Activated T-cell treated with anti-CD3 and anti-CD28 coated beads, Interleukin-2, amount 50 U/mL, for 72 hours (primary cell): ENCODE results near the gene THAP4. TPM values are rescaled to one million over a fixed set of nuclear protein-coding genes. Genes with fewer than 3 reads are reported as not detected.

ENCODE experiments used
- ATAC-seq, 2 donors: fragments of 150-1000 bp; cut with Tn5 transposase; replicated peaks in 1 of 2; 2 replicates each; pipeline ENCODE4 v1.10.0; 2021; ENCODE audit warnings: moderate library complexity in 2 of 2, mild to moderate bottlenecking in 1 of 2
- DNase-seq, 2 donors: peaks; one replicate each; pipeline ENCODE4 v3.0.0; 2021 to 2022; ENCODE audit warnings: mixed read lengths in 1 of 2
- H3K27ac Mint-ChIP-seq: one replicate; pipeline ENCODE4 v1.8.0; 2022; ENCODE audit warnings: mild to moderate bottlenecking, moderate library complexity, mixed read lengths
- H3K27me3 Mint-ChIP-seq: one replicate; pipeline ENCODE4 v1.8.0; 2022; ENCODE audit warnings: low read depth, mixed read lengths
- H3K36me3 Mint-ChIP-seq, 2 donors: one replicate each; pipeline ENCODE4 v1.8.0; 2022; ENCODE audit warnings: mixed read lengths in 2 of 2, mild to moderate bottlenecking in 1 of 2; ENCODE audit not compliant: insufficient read depth in 2 of 2
- H3K4me1 Mint-ChIP-seq: one replicate; pipeline ENCODE4 v1.8.0; 2022; ENCODE audit warnings: low read depth, mixed read lengths
- H3K4me3 Mint-ChIP-seq, 2 donors: one replicate each; pipeline ENCODE4 v1.8.0; 2022; ENCODE audit warnings: mild to moderate bottlenecking in 2 of 2, mixed read lengths in 2 of 2, moderate library complexity in 2 of 2
- H3K9me3 Mint-ChIP-seq, 2 donors: one replicate each; pipeline ENCODE4 v1.8.0; 2022; ENCODE audit warnings: mixed read lengths in 2 of 2
- total RNA-seq, 2 donors: library from RNA; stranded (reverse); gene quantifications; one replicate each; pipeline ENCODE4 v1.2.3, GENCODE V29; 2022

Gene THAP4
- total RNA-seq, 2 donors from 2014 or later: 41.8 to 50.9 TPM

DNA sequence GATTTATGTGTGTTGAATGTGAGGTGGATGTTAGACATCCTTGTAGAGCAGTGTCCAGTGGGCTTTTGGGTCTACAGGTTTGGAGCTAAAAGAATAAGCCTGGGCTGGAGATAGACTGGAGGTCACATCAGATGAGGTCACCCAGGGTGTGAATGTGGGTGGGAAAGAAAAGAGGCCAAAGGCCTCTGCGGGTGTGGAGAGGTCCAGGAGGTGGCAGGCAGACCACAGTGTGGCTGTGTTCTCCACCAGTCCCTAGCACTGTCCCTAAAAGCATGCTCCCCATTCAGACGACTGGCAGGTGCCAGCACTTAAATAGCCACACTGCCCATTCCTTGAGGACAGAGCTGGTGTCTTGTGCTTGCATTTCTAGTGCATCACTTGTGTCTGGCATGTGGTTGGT, 4.7 kb upstream of the THAP4 start:
- DNase-seq (no peak), ATAC-seq (no peak)
- Mint-ChIP-seq H3K36me3 (peaks cover 10 to 11% of the 10 kb centered on the region in 2 donors), H3K27ac (no peak overlapping the region), H3K27me3 (no peaks in the 10 kb centered on the region), H3K4me1 (peaks cover 53% of the 10 kb centered on the region), H3K4me3 (no peak overlapping the region), H3K9me3 (no peaks in the 10 kb centered on the region)

DNA sequence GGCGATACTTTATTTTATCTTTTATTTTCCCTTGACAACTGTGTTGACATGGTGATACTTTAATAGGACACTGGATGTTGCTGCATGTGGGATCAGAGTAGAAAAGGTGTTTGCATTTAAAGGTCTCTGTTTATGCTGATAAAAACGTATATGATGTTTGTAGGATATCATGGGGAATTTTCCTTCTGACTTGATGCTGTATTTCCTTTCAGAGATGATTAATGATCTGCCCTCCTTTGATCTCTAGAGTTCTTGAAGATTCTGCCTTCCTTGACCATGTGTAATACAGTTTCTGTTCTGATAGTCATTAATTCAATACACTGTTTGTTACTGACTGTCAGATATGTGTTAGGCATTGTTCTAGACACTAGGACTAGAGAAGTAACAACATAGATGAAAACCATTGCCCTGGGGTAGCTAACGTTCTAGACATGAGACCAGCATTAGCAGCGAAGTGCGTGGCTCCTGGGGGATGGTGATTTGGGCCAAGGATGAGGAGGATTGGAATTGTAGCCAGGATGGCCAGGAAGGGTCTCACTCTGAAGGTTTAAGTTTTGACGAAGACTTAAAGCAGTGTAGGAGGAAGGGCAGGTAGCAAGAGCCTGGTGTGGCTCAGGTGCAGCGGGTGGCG, 3.3 kb upstream of the THAP4 start:
- DNase-seq: no peak

DNA sequence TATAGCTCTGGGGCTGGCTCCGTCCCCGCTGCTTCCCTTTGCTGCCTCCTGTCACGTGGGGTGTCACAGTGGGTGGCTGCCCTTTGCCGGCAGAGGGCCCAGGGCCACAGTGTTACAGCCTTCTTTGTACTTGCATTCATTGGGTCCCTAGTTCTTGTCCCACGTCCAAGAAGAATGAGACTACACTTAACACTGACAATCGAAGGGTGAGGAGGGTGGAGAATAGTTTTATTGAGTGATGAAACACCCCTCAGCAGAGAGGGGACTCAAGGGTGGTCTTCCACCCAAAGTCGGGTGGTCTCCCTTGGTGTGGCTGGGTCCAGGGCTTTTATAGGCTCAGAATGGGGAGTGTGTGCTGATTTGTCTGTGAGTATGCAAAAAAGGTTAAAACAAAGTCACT, 2.4 kb upstream of the THAP4 start:
- Mint-ChIP-seq H3K27ac (no peak overlapping the region), H3K4me3 (peak overlapping the region; percentile 82 to 100), H3K4me1 (peaks cover 65% of the 10 kb centered on the region), H3K36me3 (peaks cover 8 to 10% of the 10 kb centered on the region in 2 donors), H3K27me3 (no peaks in the 10 kb centered on the region), H3K9me3 (no peaks in the 10 kb centered on the region)
- DNase-seq (no peak), ATAC-seq (no peak)

More for the DNA sequence above, 3.3 kb upstream of the THAP4 start:
- H3K27ac Mint-ChIP-seq: peak overlapping the region; percentile 54
- H3K4me3 Mint-ChIP-seq: peak overlapping the region; percentile 13 to 100
- no peak for ATAC-seq
- H3K4me1 Mint-ChIP-seq: peaks cover 57% of the 10 kb centered on the region
- no peaks in the 10 kb centered on the region for H3K9me3 Mint-ChIP-seq
- no peaks in the 10 kb centered on the region for H3K27me3 Mint-ChIP-seq
- peaks cover 8 to 10% of the 10 kb centered on the region in 2 donors for H3K36me3 Mint-ChIP-seq

DNA sequence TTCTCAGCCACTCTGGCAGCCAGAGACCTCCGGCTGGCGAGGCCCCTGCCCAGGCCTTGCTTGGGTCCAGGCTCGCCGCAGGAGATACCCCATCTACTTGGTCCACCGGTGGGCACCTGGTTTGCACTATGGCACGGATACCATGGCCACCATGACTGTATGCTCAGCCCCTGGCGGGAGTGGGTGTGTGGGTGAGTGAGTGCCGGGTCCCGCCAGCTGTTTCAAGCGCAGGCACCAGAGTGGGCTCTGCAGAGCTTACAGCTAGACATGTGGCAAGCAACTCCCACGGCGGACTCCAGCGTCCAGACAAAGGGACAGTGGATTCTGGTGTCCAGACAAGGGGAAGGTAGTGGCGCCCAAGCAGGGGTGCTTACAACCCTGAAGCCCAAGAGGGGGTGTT, 2.0 kb upstream of the THAP4 start:
- H3K27ac Mint-ChIP-seq: no peak overlapping the region
- ATAC-seq: no peak

DNA sequence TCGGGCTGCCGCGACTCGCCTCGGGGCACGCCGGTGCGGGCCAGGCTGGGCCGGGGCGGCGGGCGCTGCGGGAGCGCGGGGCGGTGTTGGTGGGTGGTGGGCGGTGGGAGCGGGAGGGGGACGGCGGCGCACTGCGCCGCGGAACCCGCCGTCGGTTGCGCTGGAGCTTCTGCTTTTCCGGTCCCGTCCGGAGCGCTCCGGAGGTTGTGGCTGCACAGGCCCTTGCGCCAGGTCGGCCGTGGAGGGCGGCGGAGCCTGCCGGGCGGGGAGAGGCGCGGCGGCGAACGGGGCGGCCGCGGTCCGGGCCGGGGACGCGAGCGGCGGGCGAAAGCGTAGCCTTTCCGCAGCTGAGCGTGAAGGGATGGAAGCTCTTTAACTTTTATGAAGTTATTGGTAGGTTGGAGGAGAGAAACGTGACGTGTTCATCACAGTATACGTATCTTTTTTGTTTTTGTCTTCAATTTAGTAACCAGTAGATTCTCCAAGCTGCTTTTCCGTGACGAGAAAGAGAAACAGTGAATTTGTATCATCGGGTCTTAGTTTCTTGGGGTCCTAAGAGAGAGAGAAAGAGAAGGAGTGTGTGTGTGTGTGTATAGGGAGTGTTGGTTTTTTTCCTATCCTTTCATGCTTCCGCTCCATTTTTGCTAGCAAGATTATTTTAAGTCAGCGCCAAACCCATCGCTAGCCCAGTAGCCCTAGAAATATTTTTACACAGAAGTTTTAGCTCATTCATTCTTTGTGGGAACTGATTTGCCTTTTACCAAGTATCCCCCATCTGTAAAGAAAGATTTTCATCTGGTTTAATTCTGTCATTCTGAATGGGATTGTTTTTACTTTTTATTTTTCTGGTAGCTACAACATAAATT, 1.1 kb upstream of the THAP4 start:
- H3K4me1 Mint-ChIP-seq: peaks cover 57% of the 10 kb centered on the region
- no peaks in the 10 kb centered on the region for H3K27me3 Mint-ChIP-seq
- peak overlapping the region; percentile 99 for H3K27ac Mint-ChIP-seq
- H3K36me3 Mint-ChIP-seq: peaks cover 9 to 10% of the 10 kb centered on the region in 2 donors
- ATAC-seq: peak; percentile 43 to 47
- peak; percentile 56 for DNase-seq
- H3K9me3 Mint-ChIP-seq: no peaks in the 10 kb centered on the region
- H3K4me3 Mint-ChIP-seq: peak overlapping the region; percentile 82 to 100

More for the DNA sequence above, 2.0 kb upstream of the THAP4 start:
- Mint-ChIP-seq H3K4me3 (peak overlapping the region; percentile 82 to 100), H3K9me3 (no peaks in the 10 kb centered on the region), H3K36me3 (peaks cover 8 to 10% of the 10 kb centered on the region in 2 donors), H3K27me3 (no peaks in the 10 kb centered on the region), H3K4me1 (peaks cover 61% of the 10 kb centered on the region)
- DNase-seq: no peak

DNA sequence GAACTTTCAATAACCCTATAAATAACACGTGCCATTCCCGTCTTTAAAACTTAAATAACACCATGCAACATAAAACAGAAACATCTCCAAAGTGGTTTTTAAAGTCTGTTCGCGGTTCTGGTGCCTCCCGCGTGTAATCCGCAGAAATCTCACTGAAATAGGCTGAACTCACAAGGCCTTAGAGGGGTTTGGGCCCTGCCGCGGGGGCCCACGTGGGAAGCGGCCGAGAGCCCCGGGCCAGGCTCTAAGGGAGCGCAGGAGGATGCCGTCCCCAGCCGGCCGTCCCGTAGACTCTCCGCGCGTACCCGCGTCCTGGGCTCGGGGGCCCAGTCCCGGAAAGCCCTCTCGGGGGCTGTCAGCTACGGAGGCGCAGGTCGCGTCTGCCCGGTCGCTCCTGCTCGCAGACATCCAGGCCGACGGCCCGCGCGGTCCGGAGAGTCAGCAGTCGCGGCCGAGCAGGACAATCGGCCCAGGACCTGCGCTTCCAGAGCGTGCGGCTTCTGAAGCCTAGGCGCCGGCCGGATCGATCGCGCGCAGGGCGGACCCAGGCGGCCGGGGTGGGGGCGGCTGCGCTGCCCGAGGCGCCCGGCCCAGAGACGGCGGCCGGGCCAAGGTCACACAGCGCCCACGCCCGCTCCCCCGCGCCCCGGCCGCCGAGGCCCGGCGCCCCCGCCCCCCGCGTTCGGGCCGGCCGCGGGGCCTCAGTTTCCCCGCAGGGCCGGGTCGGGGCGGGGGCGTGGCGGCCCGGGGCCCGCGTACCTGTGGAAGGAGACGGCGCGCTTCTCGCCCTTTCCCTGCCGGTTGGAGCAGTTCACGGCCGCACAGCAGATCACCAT, 558 bp downstream of the THAP4 start:
- Mint-ChIP-seq H3K4me1 (peaks cover 51% of the 10 kb centered on the region), H3K36me3 (peaks cover 10 to 15% of the 10 kb centered on the region in 2 donors), H3K4me3 (peak overlapping the region; percentile 84 to 90), H3K27me3 (no peaks in the 10 kb centered on the region), H3K27ac (peak overlapping the region; percentile 86), H3K9me3 (no peaks in the 10 kb centered on the region)
- DNase-seq (peak; percentile 57 to 58), ATAC-seq (peak; percentile 51 to 58)

DNA sequence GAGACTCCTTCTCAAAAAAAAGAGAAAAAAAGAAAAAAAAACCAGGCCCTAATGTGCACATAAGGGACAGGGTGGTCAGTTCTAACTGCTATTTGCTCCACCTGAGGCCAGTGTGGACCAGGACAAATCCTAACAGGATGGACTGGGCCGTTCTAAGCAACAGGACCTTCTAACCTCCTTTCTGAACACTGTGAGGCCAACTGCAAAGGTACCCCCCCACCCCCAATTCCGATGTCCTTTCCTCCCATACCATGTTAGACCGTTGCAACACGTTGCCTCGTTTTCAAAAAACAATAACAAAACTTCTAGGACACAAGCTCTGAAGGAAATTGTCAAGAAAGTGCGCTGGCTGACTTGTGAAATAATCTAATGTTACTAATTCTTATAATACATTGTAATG, 1.2 kb downstream of the THAP4 start:
- Mint-ChIP-seq H3K27ac (peak overlapping the region; percentile 86), H3K9me3 (no peaks in the 10 kb centered on the region), H3K36me3 (peaks cover 10 to 15% of the 10 kb centered on the region in 2 donors), H3K27me3 (no peaks in the 10 kb centered on the region), H3K4me3 (peak overlapping the region; percentile 84 to 90), H3K4me1 (peaks cover 45% of the 10 kb centered on the region)
- ATAC-seq: no peak
- no peak for DNase-seq

DNA sequence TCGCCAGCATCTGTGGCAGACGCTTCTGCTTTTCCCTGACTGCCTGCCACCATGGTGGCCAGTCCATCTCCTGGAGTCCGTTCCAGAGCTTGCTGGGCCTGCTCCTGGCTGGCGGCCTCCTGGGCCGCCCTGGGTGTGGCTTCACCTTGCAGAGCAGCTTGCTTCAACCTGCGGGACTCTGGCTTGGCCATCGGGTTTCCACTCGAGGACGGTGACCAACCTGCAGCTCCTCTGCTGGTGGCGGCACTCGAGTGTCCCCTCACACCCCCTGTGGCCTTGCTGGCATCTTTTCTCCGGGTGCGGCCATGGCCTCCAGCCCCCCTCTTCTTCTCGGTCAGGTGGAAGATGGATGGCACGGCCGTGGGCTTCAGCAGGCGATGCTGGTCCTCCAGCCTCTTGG, 3.4 kb downstream of the THAP4 start:
- Mint-ChIP-seq H3K27me3 (no peaks in the 10 kb centered on the region), H3K9me3 (no peaks in the 10 kb centered on the region), H3K27ac (no peak overlapping the region), H3K4me3 (no peak overlapping the region), H3K36me3 (peaks cover 0 to 11% of the 10 kb centered on the region in 2 donors), H3K4me1 (peaks cover 30% of the 10 kb centered on the region)
- DNase-seq (no peak), ATAC-seq (no peak)

DNA sequence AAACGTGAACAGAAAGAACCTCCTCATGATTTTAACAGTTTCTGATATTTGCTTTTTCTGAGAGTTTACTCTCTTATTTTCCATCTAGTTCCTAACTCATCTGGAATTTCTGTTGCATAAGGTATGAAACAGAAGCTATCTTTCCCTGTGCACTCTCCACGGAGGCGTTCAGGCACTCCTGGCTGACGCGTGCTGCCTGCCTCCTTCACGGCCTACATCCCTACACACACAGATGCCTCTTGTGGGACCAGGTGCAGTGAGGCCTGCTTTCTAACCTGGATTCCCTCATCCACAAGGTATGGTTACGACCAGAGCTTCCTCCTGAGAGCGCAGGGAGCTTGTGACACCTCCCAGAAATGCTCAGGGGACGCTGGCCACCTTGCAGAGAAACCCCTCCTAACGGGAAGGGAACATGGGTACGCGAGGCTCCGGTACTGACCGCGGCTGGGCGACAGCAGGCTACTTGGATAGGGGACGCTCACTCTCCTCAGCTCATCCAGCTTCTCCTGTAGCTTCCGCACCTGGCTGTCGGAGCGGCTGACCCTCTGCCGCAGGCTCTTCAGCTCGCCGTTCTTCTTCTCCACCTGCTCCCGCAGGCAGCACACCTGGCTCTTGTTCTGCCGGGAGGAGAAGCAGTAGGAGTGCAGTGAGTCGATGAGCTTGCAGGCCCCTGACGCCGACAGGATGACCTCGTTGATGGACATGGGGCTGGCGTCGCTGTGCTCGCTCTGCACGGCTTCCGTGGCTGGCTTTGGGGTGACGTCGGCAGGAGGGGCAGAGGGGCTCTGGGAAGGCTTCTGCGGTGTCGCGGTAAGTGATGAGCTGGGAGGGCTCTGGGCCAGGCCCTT, 4.3 kb downstream of the THAP4 start:
- Mint-ChIP-seq H3K9me3 (no peaks in the 10 kb centered on the region), H3K27me3 (no peaks in the 10 kb centered on the region), H3K4me1 (peaks cover 24% of the 10 kb centered on the region), H3K4me3 (no peak overlapping the region), H3K27ac (no peak overlapping the region), H3K36me3 (peaks cover 0 to 13% of the 10 kb centered on the region in 2 donors)
- ATAC-seq (no peak), DNase-seq (no peak)

DNA sequence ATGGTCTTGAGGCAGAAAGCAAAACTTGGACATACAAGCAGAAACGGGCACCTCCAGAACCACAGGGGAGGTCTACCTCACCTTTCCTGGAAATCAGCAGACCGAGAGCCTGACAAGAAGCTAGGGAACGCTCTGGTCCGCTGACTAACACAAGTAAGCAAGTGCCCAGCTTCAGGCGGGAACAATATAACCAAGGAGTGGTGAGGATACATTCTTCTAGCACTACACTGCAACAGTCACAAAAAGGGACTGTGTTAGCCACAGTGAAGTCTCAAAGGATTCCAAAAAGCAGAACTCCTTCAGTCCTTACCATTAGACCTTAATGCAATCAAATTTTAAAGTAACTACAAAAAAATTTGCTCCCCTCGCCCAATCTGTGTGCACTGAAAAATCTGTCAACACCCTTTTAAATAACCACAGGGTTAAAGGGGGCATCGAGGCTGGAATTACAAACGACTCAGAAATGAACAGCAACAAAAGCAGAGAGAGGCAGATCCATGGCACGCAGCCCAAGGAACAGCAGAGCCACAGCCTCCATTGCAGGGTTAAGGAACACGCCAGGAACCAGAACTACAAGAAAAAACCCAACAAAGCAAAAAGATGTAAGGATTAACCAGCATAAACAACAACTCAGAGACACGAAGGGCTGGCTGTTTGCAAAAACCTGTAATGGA, 7.1 kb downstream of the THAP4 start:
- peaks cover 0 to 13% of the 10 kb centered on the region in 2 donors for H3K36me3 Mint-ChIP-seq
- no peak for ATAC-seq
- H3K27ac Mint-ChIP-seq: no peak overlapping the region
- no peak for DNase-seq
- H3K27me3 Mint-ChIP-seq: no peaks in the 10 kb centered on the region
- H3K4me3 Mint-ChIP-seq: no peak overlapping the region
- no peaks in the 10 kb centered on the region for H3K9me3 Mint-ChIP-seq
- H3K4me1 Mint-ChIP-seq: peaks cover 11% of the 10 kb centered on the region

DNA sequence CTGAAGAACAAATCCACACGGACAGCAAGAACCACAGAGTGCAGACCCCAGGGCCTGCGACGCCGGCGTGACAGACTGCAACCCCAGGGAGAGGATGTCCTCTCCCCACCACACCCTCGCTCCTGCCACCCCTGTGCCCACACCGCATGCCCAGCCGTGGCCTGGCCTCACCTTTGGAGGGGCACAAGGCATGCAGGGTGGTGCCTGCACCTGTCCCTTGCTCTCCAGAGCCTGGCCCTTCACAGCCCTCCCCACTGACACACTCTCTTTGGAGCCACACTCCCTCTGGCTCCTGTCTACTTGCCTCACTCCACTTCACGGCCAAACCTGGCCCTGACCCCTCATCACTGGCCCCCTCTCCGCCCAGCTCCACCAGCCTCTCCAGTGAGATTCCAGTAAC, 9.3 kb downstream of the THAP4 start:
- peaks cover 0 to 9% of the 10 kb centered on the region in 2 donors for H3K36me3 Mint-ChIP-seq
- ATAC-seq: no peak
- DNase-seq: no peak

DNA sequence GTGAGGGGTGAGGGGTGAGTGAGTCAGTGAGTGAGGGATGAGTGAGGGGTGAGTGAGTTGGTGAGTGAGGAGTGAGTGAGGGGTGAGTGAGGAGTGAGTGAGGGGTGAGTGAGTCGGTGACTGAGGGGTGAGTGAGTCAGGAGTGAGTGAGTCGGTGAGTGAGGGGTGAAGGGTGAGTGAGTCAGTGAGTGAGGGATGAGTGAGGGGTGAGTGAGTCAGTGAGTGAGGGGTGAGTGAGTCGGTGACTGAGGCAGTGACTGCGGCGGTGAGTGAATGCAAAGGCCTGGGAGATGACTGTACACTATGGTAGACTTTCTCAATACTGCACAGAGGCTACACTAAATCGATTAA, 16.6 kb downstream of the THAP4 start:
- Mint-ChIP-seq H3K27ac (peak overlapping the region; percentile 87), H3K9me3 (peaks cover 2 to 3% of the 10 kb centered on the region in 2 donors), H3K4me3 (peak overlapping the region in 1 of 2 donors; percentile 59), H3K36me3 (peaks cover 15 to 23% of the 10 kb centered on the region in 2 donors), H3K4me1 (peaks cover 50% of the 10 kb centered on the region), H3K27me3 (no peaks in the 10 kb centered on the region)
- ATAC-seq (peak; percentile 81 to 84), DNase-seq (peak; percentile 83 to 94)

More for the DNA sequence above, 9.3 kb downstream of the THAP4 start:
- no peak overlapping the region for H3K27ac Mint-ChIP-seq
- no peak overlapping the region for H3K4me3 Mint-ChIP-seq
- no peaks in the 10 kb centered on the region for H3K27me3 Mint-ChIP-seq
- no peaks in the 10 kb centered on the region for H3K9me3 Mint-ChIP-seq
- peaks cover 6% of the 10 kb centered on the region for H3K4me1 Mint-ChIP-seq
